Nephron progenitor cell (in vitro differentiated cells): ENCODE results near the gene HOMER3.
"Not testable (repeated sequence)": the region's sequence is repeated elsewhere in the genome, so short reads cannot be mapped to it uniquely, and the experiment has no call there.

Source experiments
- DNase-seq: peaks from one replicate; pipeline ENCODE4 v3.0.0; 2021
- H3K27ac Mint-ChIP-seq: 2 replicates; pipeline ENCODE4 v1.8.0; 2021; ENCODE audit warnings: mild to moderate bottlenecking, moderate library complexity, mixed read lengths
- H3K27me3 Mint-ChIP-seq: 2 replicates; pipeline ENCODE4 v1.8.0; 2021; ENCODE audit warnings: mild to moderate bottlenecking, low read depth, mixed read lengths; ENCODE audit not compliant: poor library complexity
- H3K36me3 Mint-ChIP-seq: 2 replicates; pipeline ENCODE4 v1.8.0; 2021; ENCODE audit warnings: low read depth, mixed read lengths
- H3K4me1 Mint-ChIP-seq: 2 replicates; pipeline ENCODE4 v1.8.0; 2021; ENCODE audit warnings: mixed read lengths
- H3K4me3 Mint-ChIP-seq: 2 replicates; pipeline ENCODE4 v1.8.0; 2021; ENCODE audit warnings: mild to moderate bottlenecking, moderate library complexity, mixed read lengths
- H3K9me3 Mint-ChIP-seq: 2 replicates; pipeline ENCODE4 v1.8.0; 2021; ENCODE audit warnings: mild to moderate bottlenecking, moderate library complexity, mixed read lengths
- CTCF ChIP-seq: fragments of 200-600 bp; sonication (generic); IDR thresholded peaks from 2 replicates; pipeline ENCODE4 v1.5.0; 2021; ENCODE audit warnings: antibody characterized with exemption

HOMER3 gene

GRCh38 chr19:18919900-18920214 is 21.2 kb downstream of the HOMER3 start:
- H3K4me1 Mint-ChIP-seq = peaks cover 34% of the 10 kb centered on the region
- H3K4me3 Mint-ChIP-seq = peak overlapping the region; percentile 96
- H3K27ac Mint-ChIP-seq = peak overlapping the region; percentile 61
- no peak for DNase-seq
- peaks cover 26% of the 10 kb centered on the region for H3K36me3 Mint-ChIP-seq
- H3K9me3 Mint-ChIP-seq = no peaks in the 10 kb centered on the region
- H3K27me3 Mint-ChIP-seq = peaks cover 9% of the 10 kb centered on the region
- no peak for TF ChIP-seq CTCF

- Mint-ChIP-seq H3K9me3 (no peaks in the 10 kb centered on the region), H3K27ac (peak within 1 kb of the TSS; percentile 86), H3K27me3 (peaks cover 9% of the 10 kb centered on the region), H3K4me1 (peaks cover 34% of the 10 kb centered on the region), H3K4me3 (peak within 1 kb of the TSS; percentile 96), H3K36me3 (peaks cover 20% of the 10 kb centered on the region)
- peak; percentile 94 for DNase-seq
- no peak for TF ChIP-seq CTCF
These were observed 21.7 kb downstream of the HOMER3 start, which contains the start of the genes COPE and DDX49 for GRCh38 chr19:18919086-18919899. Gene COPE (minus strand): TSS chr19:18919387. CDS start chr19:18919348, 39 bp downstream. Gene DDX49 (plus strand): TSS chr19:18919715. CDS start chr19:18919742, 27 bp downstream.

GRCh38 chr19:18917593-18917992 is 23.4 kb downstream of the HOMER3 start:
- H3K27me3 Mint-ChIP-seq = not testable (repeated sequence)

GRCh38 chr19:18915639-18916038 is 25.4 kb downstream of the HOMER3 start:
- peaks cover 27% of the 10 kb centered on the region for H3K4me1 Mint-ChIP-seq
- peak; percentile 40 for DNase-seq
- no peak overlapping the region for H3K4me3 Mint-ChIP-seq
- no peaks in the 10 kb centered on the region for H3K9me3 Mint-ChIP-seq
- H3K36me3 Mint-ChIP-seq = peaks cover 19% of the 10 kb centered on the region
- H3K27ac Mint-ChIP-seq = no peak overlapping the region
- H3K27me3 Mint-ChIP-seq = peaks cover 9% of the 10 kb centered on the region
- TF ChIP-seq CTCF = peak; percentile 27

More at GRCh38 chr19:18917593-18917992, 23.4 kb downstream of the HOMER3 start:
- peak overlapping the region; percentile 67 for H3K27ac Mint-ChIP-seq
- not testable (repeated sequence) for H3K9me3 Mint-ChIP-seq, DNase-seq
- H3K36me3 Mint-ChIP-seq = peaks cover 20% of the 10 kb centered on the region
- peaks cover 34% of the 10 kb centered on the region for H3K4me1 Mint-ChIP-seq
- H3K4me3 Mint-ChIP-seq = peak overlapping the region; percentile 96

GRCh38 chr19:18913466-18913865 is 27.6 kb downstream of the HOMER3 start:
- Mint-ChIP-seq H3K9me3 (no peaks in the 10 kb centered on the region), H3K27ac (no peak overlapping the region), H3K36me3 (peaks cover 23% of the 10 kb centered on the region), H3K4me1 (peaks cover 10% of the 10 kb centered on the region), H3K4me3 (no peak overlapping the region), H3K27me3 (peaks cover 2% of the 10 kb centered on the region)
- no peak for TF ChIP-seq CTCF
- DNase-seq = no peak

- Mint-ChIP-seq H3K9me3 (no peaks in the 10 kb centered on the region), H3K27ac (no peak overlapping the region), H3K4me1 (peaks cover 6% of the 10 kb centered on the region), H3K36me3 (peaks cover 23% of the 10 kb centered on the region), H3K27me3 (peaks cover 2% of the 10 kb centered on the region), H3K4me3 (no peak overlapping the region)
- no peak for DNase-seq
- TF ChIP-seq CTCF = no peak
These were observed 28.1 kb downstream of the HOMER3 start for GRCh38 chr19:18912933-18913332.
